Neuronal stem cell (in vitro differentiated cells): ENCODE results near the gene C1QTNF6.

Source experiments
- DNase-seq: peaks from one replicate; pipeline ENCODE4 v3.0.0-alpha.2; 2013; ENCODE audit warnings: low spot score
- H2AFZ ChIP-seq: one replicate; pipeline ENCODE4 v1.6.1; 2013; ENCODE audit warnings: mild to moderate bottlenecking, low read length, inconsistent platforms
- H2AK5ac ChIP-seq: 2 replicates; pipeline ENCODE4 v1.6.1; 2013; ENCODE audit warnings: low read depth, mild to moderate bottlenecking, inconsistent platforms, low read length, moderate library complexity, mixed read lengths
- H2BK120ac ChIP-seq: 2 replicates; pipeline ENCODE4 v1.6.1; 2013; ENCODE audit warnings: low read depth, mild to moderate bottlenecking, inconsistent platforms, low read length, moderate library complexity, mixed read lengths
- H2BK12ac ChIP-seq: one replicate; pipeline ENCODE4 v1.6.1; 2013; ENCODE audit warnings: low read length, inconsistent platforms
- H2BK15ac ChIP-seq: 2 replicates; pipeline ENCODE4 v1.6.1; 2013; ENCODE audit warnings: mild to moderate bottlenecking, low read length, inconsistent platforms, mixed read lengths
- H2BK5ac ChIP-seq: one replicate; pipeline ENCODE4 v1.6.1; 2013; ENCODE audit warnings: inconsistent platforms, mild to moderate bottlenecking, low read length, moderate library complexity
- H3K14ac ChIP-seq: one replicate; pipeline ENCODE4 v1.6.1; 2013; ENCODE audit warnings: low read length, inconsistent platforms
- H3K18ac ChIP-seq: 2 replicates; pipeline ENCODE4 v1.6.1; 2013; ENCODE audit warnings: low read length, inconsistent platforms
- H3K23ac ChIP-seq: 2 replicates; pipeline ENCODE4 v1.6.1; 2013; ENCODE audit warnings: low read depth, mild to moderate bottlenecking, mixed read lengths, low read length, inconsistent platforms; ENCODE audit not compliant: poor library complexity
- H3K27ac ChIP-seq: replicated peaks from 3 replicates; pipeline ENCODE4 v1.5.1; 2013; ENCODE audit warnings: low read length, inconsistent platforms
- H3K27me3 ChIP-seq, 3 experiments: 2 replicates each; pipeline ENCODE4 v1.6.1; 2013; ENCODE audit warnings: low read length in 3 of 3, mild to moderate bottlenecking in 2 of 3, inconsistent platforms in 1 of 3, low read depth in 1 of 3, mixed read lengths in 1 of 3, moderate library complexity in 1 of 3; ENCODE audit not compliant: control insufficient read depth in 3 of 3, insufficient read depth in 3 of 3
- H3K36me3 ChIP-seq, 2 donors: replicated peaks in 1 of 2; 2 replicates each; pipeline ENCODE4 v1.6.1; 2013; ENCODE audit warnings: low read length in 2 of 2; ENCODE audit not compliant: control insufficient read depth in 2 of 2, insufficient read depth in 2 of 2
- H3K4ac ChIP-seq: 2 replicates; pipeline ENCODE4 v1.6.1; 2013; ENCODE audit warnings: inconsistent platforms, mild to moderate bottlenecking, low read length, moderate library complexity
- H3K4me1 ChIP-seq, 2 donors: 1 replicate in 1 of 2; 2 replicates in 1 of 2; pipeline ENCODE4 v1.6.1; 2013; ENCODE audit warnings: low read length in 2 of 2, low read depth in 1 of 2; ENCODE audit not compliant: control insufficient read depth in 2 of 2, insufficient read depth in 1 of 2
- H3K4me2 ChIP-seq: one replicate; pipeline ENCODE4 v1.6.1; 2013; ENCODE audit warnings: mild to moderate bottlenecking, low read length, inconsistent platforms; ENCODE audit not compliant: insufficient read depth, poor library complexity, severe bottlenecking
- H3K4me3 ChIP-seq, 2 donors: 2 replicates each; pipeline ENCODE4 v1.5.1; 2013; ENCODE audit warnings: low read length in 2 of 2, mild to moderate bottlenecking in 2 of 2, inconsistent platforms in 1 of 2, moderate library complexity in 1 of 2
- H3K79me1 ChIP-seq: one replicate; pipeline ENCODE4 v1.6.1; 2013; ENCODE audit warnings: low read depth, mild to moderate bottlenecking, inconsistent platforms, low read length, moderate library complexity
- H3K9ac ChIP-seq: one replicate; pipeline ENCODE4 v1.6.1; 2013; ENCODE audit warnings: mild to moderate bottlenecking, low read depth, low read length, inconsistent platforms; ENCODE audit not compliant: poor library complexity
- H3K9me3 ChIP-seq, 2 donors: replicated peaks in 1 of 2; 2 replicates each; pipeline versions ENCODE3 to v1.6.1; 2013; ENCODE audit warnings: low read length in 2 of 2, mild to moderate bottlenecking in 2 of 2, inconsistent platforms in 1 of 2, low read depth in 1 of 2, mixed read lengths in 1 of 2, moderate library complexity in 1 of 2; ENCODE audit not compliant: control insufficient read depth in 2 of 2, insufficient read depth in 1 of 2
- H4K8ac ChIP-seq: one replicate; pipeline ENCODE4 v1.6.1; 2013; ENCODE audit warnings: low read depth, mild to moderate bottlenecking, inconsistent platforms, low read length, moderate library complexity
- H4K91ac ChIP-seq: one replicate; pipeline ENCODE4 v1.6.1; 2013; ENCODE audit warnings: low read length, low read depth, mild to moderate bottlenecking, inconsistent platforms; ENCODE audit not compliant: poor library complexity
- WGBS, 2 donors: extraction: QIAGEN DNeasy Blood & Tissue Kit; methylation state at CpG; one replicate each; pipeline ENCODE4 v1.1.7; 2013; ENCODE audit warnings: missing lambda C conversion rate in 2 of 2, mixed read lengths in 1 of 2; ENCODE audit not compliant: insufficient read length in 2 of 2, insufficient replicate concordance in 1 of 2; ENCODE audit errors: extremely low coverage in 2 of 2; 5-methylcytosine and 5-hydroxymethylcytosine counted together

The C1QTNF6 gene

DNA sequence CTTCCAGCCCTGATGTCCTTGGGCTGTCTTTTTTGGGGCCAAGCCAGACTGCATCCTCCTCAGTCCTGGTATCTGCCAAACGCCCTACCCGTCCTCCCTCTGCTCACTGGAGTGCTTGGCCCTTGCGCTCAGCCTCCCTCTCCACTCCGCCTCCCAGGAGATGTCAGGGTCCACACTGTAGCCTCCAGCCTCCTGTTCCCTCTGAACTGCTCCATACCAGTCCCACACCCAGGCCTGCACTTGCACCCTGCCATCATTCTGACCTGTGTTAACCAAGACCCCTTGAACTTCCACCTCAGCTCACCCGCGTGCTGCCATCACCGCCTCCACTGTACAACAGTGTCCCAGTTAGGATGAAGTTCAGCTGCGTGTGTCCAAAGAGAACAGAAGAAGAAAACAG is 32.1 kb downstream of the C1QTNF6 start:
- Histone ChIP-seq H3K27ac (no peak overlapping the region), H2BK12ac (no peak overlapping the region), H3K79me1 (no peaks in the 10 kb centered on the region), H2AK5ac (no peak overlapping the region), H3K4me3 (no peak overlapping the region), H3K9me3 (peaks cover 0 to 5% of the 10 kb centered on the region in 2 donors), H2BK5ac (no peak overlapping the region), H3K4ac (no peak overlapping the region), H2AFZ (no peak overlapping the region), H3K27me3 (peaks cover 0 to 23% (median 0%) of the 10 kb centered on the region in 3 experiments), H3K9ac (peak overlapping the region; percentile 9), H2BK120ac (no peak overlapping the region), H3K18ac (peak overlapping the region; percentile 16), H3K14ac (no peak overlapping the region), H3K23ac (no peak overlapping the region), H2BK15ac (no peak overlapping the region), H3K36me3 (no peaks in the 10 kb centered on the region), H4K8ac (no peak overlapping the region), H4K91ac (no peak overlapping the region), H3K4me1 (peaks cover 0 to 2% of the 10 kb centered on the region in 2 donors), H3K4me2 (no peak overlapping the region)
- no CpG with 5 or more reads among the region's 8 CpGs for WGBS, 2 donors
- no peak for DNase-seq

DNA sequence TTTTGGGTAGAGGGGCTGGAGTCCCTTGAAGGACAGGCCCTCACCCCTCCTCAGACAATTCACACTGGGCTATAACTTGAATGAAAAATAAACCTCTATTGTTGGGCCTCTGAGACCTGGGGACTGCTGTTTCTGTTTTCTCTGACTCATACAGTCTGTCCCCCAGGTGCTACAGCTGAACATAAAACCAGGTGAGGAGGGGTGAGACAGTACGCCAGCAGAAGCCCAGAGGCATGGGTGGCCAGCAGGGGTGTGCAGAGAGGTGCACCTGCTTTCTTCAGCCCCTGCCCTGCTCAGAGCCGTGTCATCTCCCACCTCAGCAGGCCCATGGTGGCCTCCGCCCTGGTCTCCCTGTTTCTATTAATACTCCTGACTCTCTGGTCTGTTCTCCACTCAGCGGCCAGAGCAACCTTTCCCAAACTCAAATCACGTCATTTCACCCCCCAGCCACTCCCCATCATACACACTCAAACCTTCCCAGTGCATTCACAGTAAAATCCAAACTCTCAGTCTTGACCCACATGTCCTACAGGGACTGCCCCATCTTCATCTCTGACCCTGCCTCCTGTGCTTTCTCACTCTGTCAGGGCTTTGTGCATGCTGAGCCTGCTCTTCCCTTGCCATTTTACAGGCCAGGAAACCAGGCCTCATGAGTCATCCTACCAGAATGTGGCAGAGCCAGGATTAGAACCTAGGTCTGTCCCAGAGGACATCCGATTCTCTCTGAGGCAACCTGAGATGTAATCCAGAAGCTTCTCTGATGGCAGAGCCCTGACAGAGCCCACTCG is 32.9 kb downstream of the C1QTNF6 start:
- WGBS, 2 donors = 100% methylated on average over 1 of the region's 7 CpGs; no CpG with 5 or more reads in 1 of the 2 donors
- Histone ChIP-seq H2BK12ac (no peak overlapping the region), H3K4me2 (no peak overlapping the region), H2AK5ac (no peak overlapping the region), H2BK15ac (no peak overlapping the region), H3K4ac (no peak overlapping the region), H2BK120ac (no peak overlapping the region), H3K23ac (no peak overlapping the region), H3K9me3 (peaks cover 1 to 7% of the 10 kb centered on the region in 2 donors), H3K4me3 (no peak overlapping the region), H3K36me3 (no peaks in the 10 kb centered on the region), H4K91ac (no peak overlapping the region), H2BK5ac (no peak overlapping the region), H2AFZ (no peak overlapping the region), H3K9ac (no peak overlapping the region), H3K79me1 (no peaks in the 10 kb centered on the region), H3K27me3 (peaks cover 0 to 23% (median 0%) of the 10 kb centered on the region in 3 experiments), H3K27ac (no peak overlapping the region), H4K8ac (no peak overlapping the region), H3K18ac (no peak overlapping the region), H3K4me1 (peaks cover under 1 to 2% of the 10 kb centered on the region in 2 donors), H3K14ac (no peak overlapping the region)
- no peak for DNase-seq

DNA sequence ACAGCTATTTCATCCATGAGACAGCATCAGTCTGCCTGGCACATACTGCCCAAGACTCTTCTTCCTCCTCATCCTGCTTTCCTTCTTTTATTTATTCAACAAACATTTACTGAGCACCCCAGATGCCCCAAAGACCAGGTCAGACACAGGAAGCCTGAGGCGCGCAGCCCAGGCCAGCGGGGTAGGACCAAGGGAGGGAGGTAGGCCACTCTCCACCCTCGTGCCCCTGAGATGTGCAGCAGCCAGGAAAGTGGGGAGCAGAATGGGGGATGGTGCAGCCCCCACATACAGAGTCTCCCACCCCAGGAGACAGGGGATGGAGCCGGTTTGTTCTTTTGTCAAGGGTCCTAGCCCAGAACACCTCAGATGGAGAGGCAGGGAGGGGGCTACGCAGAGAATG is 34.1 kb downstream of the C1QTNF6 start:
- no peaks in the 10 kb centered on the region for H3K79me1 ChIP-seq
- no peaks in the 10 kb centered on the region for H3K36me3 ChIP-seq
- H4K91ac ChIP-seq = no peak overlapping the region
- H3K27me3 ChIP-seq = peaks cover 0 to 17% (median 0%) of the 10 kb centered on the region in 3 experiments
- H3K9ac ChIP-seq = no peak overlapping the region
- H2BK12ac ChIP-seq = no peak overlapping the region
- H2BK5ac ChIP-seq = no peak overlapping the region
- no peak overlapping the region for H3K23ac ChIP-seq
- peaks cover 2 to 7% of the 10 kb centered on the region in 2 donors for H3K9me3 ChIP-seq
- DNase-seq = no peak
- no peak overlapping the region for H4K8ac ChIP-seq
- WGBS, 2 donors = no CpG with 5 or more reads among the region's 6 CpGs
- no peak overlapping the region for H3K4ac ChIP-seq
- no peak overlapping the region for H2BK15ac ChIP-seq
- no peak overlapping the region for H2AK5ac ChIP-seq
- peak overlapping the region; percentile 7 for H3K18ac ChIP-seq
- H2BK120ac ChIP-seq = no peak overlapping the region
- H3K4me1 ChIP-seq = peaks cover 2 to 7% of the 10 kb centered on the region in 2 donors
- H3K4me3 ChIP-seq = no peak overlapping the region
- peak overlapping the region; percentile 59 for H3K14ac ChIP-seq
- H3K27ac ChIP-seq = no peak overlapping the region
- H3K4me2 ChIP-seq = no peak overlapping the region
- no peak overlapping the region for H2AFZ ChIP-seq

DNA sequence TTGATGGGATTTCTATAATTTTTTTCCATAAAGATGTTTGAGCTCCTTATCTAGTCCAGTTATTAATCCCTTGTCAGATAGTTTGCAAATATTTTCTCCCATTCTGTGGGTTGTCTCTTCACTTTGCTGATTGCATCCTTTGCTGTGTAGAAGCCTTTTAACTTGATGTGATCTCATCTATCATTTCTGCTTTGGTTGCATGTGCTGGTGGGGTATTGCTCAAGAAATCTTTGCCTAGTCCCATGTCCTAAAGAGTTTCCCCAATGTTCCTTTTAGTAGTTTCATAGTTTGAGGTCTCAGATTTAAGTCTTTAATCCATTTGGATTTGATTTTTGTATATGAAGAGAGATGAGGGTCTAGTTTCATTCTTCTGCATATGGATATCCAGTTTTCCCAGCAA is 36.6 kb downstream of the C1QTNF6 start:
- Histone ChIP-seq H2AFZ (no peak overlapping the region), H2BK12ac (no peak overlapping the region), H2BK15ac (no peak overlapping the region), H3K27ac (no peak overlapping the region), H4K8ac (no peak overlapping the region), H3K4me2 (no peak overlapping the region), H3K79me1 (no peaks in the 10 kb centered on the region), H3K18ac (no peak overlapping the region), H3K23ac (no peak overlapping the region), H3K27me3 (peaks cover 0 to 2% (median 0%) of the 10 kb centered on the region in 3 experiments), H2BK5ac (no peak overlapping the region), H3K14ac (no peak overlapping the region), H4K91ac (no peak overlapping the region), H3K4me1 (peaks cover 2 to 5% of the 10 kb centered on the region in 2 donors), H3K4ac (no peak overlapping the region), H3K9me3 (peaks cover 2 to 7% of the 10 kb centered on the region in 2 donors), H3K36me3 (no peaks in the 10 kb centered on the region), H3K9ac (no peak overlapping the region), H2BK120ac (no peak overlapping the region), H3K4me3 (no peak overlapping the region), H2AK5ac (no peak overlapping the region)
- no peak for DNase-seq
